Ovary (tissue), 9 donors: ENCODE results near the gene NSMCE1. TPM values are rescaled to one million over a fixed set of nuclear protein-coding genes. Genes with fewer than 3 reads are reported as not detected.

Experiments used
- DNase-seq, 5 donors: peaks; one replicate each; pipeline ENCODE4 v3.0.0-alpha.2; 2019 to 2020
- H3K27ac ChIP-seq, 2 donors: fragments of 200-600 bp; one replicate each; pipeline versions ENCODE4 v1.5.1 to v1.8.0; 2019 to 2022
- H3K27me3 ChIP-seq: fragments of 200-600 bp; one replicate; pipeline ENCODE4 v1.8.0; 2022
- H3K36me3 ChIP-seq: fragments of 200-600 bp; sonication (generic); one replicate; pipeline ENCODE4 v1.5.1; 2019
- H3K4me1 ChIP-seq: one replicate; pipeline ENCODE4 v1.8.1; 2013; ENCODE audit warnings: mild to moderate bottlenecking, moderate library complexity; ENCODE audit not compliant: insufficient read depth
- H3K4me3 ChIP-seq: fragments of 200-600 bp; sonication (generic); one replicate; pipeline ENCODE4 v1.5.1; 2017
- H3K9me3 ChIP-seq, 2 donors: fragments of 200-600 bp in 1 of 2; sonication (generic) in 1 of 2; one replicate each; pipeline versions ENCODE4 v1.5.1 to v1.8.1; 2013 to 2019; ENCODE audit warnings: mild to moderate bottlenecking in 1 of 2, moderate library complexity in 1 of 2
- EP300 ChIP-seq: sonication (generic); formaldehyde crosslinking; IDR thresholded peaks from one replicate; pipeline ENCODE4 v1.6.1; 2017; ENCODE audit warnings: antibody characterized with exemption
- POLR2A ChIP-seq: fragments of 450-650 bp; IDR thresholded peaks from one replicate; pipeline ENCODE4 v1.6.1; 2017; ENCODE audit warnings: antibody characterized with exemption, mild to moderate bottlenecking, moderate library complexity
- WGBS, 3 donors: extraction: QIAGEN DNeasy Blood & Tissue Kit in 1 of 3; methylation state at CpG; one replicate each; pipeline versions ENCODE4 v1.1.5 to v1.1.7; 2013 to 2017; 5-methylcytosine and 5-hydroxymethylcytosine counted together
- intact Hi-C, 4 donors: fragments of 100-400 bp; cut with DNase I; formaldehyde crosslinking; loops; one replicate each; pipeline versions ENCODE4 v1.11.0 to v1.15.1; 2022 to 2023
- polyA plus RNA-seq, 2 donors: library from polyadenylated mRNA; stranded (reverse); fragments of 200-250 nt in 1 of 2; fragments of 350-450 nt in 1 of 2; fragmentation: Illumina TruSeq in 1 of 2; extraction: RNeasy Lipid Tissue Mini Kit (QIAGEN cat#74804) in 1 of 2; gene quantifications; one replicate each; pipeline ENCODE4 v1.2.3, GENCODE V29; 2013 to 2014
- total RNA-seq, 7 donors: library from RNA; depleted of rRNA in 2 of 7; stranded (reverse); fragments of >200 nt in 2 of 7; fragmentation: NEBNext Ultra II Directional in 3 of 7; extraction: Animal tissue kit (Norgen Biotek cat#: 25700) in 3 of 7; gene quantifications; one replicate each; pipeline versions ENCODE4 v1.1.0 to v1.2.4, GENCODE V29; 2016 to 2023
- TF ChIP-seq, protein P1 (sequence below), 3 donors: fragments of 450-650 bp in 2 of 3; fragments of 200-600 bp in 1 of 3; IDR thresholded peaks; one replicate each; pipeline versions ENCODE4 v1.5.1 to v1.8.0; 2016 to 2022; ENCODE audit warnings: antibody characterized with exemption in 3 of 3, mild to moderate bottlenecking in 1 of 3
- donor health status: DM: no; HTN: no; CAD: no; lungs with moderate emphysema.
- donor health status: DM: no; HTN: no; CAD: no.
- donor health status: Bipolar disorder and iron deficiency.
- donor health status: DM: yes; HTN: yes; CAD: no.
- donor health status: DM: no; HTN: no; CAD: no.
- donor health status: DM: yes; HTN: yes; CAD: no.

NSMCE1 gene
- total and polyA plus RNA-seq, 9 donors = 19.8 to 68.4 (median 51.2) TPM

DNA sequence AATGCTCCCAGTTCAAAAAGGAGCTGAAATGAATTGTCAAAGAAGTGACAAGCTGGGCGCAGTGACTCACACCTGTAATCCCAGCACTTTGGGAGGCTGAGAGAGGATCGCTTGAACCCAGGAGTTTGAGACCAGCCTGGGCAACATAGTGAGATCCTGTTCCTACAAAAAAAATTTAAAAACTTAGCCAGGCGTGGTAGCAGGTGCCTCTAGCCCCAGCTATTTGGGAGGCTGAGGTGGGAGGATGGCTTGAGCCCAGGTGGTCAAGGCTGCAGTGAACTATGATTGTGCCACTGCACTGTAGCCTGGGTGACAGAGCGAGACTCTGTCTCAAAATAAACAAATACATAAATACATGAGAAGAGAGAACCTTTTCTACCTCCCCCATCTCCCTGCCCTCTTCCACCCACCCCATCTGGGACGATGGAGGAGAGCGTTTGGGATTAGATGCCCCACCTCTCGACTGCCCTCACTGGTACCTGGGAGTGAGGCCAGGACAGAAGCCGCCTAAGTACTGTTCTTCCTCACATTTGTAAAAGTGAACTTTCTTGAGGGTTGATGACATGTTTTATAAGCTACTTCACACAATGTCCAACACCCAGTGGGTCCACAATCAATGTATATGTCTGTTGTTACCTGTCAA is 47.6 kb upstream of the NSMCE1 start:
- no peak overlapping the region for H3K4me3 ChIP-seq
- intact Hi-C loops = no loop called here
- peaks cover 5% of the 10 kb centered on the region for H3K4me1 ChIP-seq
- H3K9me3 ChIP-seq = no peaks in the 10 kb centered on the region
- H3K27ac ChIP-seq = no peak overlapping the region
- no peaks in the 10 kb centered on the region for H3K27me3 ChIP-seq
- TF ChIP-seq POLR2A (no peak), EP300 (no peak)
- TF ChIP-seq, protein P1, sequence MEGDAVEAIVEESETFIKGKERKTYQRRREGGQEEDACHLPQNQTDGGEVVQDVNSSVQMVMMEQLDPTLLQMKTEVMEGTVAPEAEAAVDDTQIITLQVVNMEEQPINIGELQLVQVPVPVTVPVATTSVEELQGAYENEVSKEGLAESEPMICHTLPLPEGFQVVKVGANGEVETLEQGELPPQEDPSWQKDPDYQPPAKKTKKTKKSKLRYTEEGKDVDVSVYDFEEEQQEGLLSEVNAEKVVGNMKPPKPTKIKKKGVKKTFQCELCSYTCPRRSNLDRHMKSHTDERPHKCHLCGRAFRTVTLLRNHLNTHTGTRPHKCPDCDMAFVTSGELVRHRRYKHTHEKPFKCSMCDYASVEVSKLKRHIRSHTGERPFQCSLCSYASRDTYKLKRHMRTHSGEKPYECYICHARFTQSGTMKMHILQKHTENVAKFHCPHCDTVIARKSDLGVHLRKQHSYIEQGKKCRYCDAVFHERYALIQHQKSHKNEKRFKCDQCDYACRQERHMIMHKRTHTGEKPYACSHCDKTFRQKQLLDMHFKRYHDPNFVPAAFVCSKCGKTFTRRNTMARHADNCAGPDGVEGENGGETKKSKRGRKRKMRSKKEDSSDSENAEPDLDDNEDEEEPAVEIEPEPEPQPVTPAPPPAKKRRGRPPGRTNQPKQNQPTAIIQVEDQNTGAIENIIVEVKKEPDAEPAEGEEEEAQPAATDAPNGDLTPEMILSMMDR (IDR thresholded peaks at IDR 0.05) = no peak
- 72 to 78% (median 77%) methylated on average over 8 of the region's 8 CpGs for WGBS, 3 donors
- DNase-seq = no peak
- H3K36me3 ChIP-seq = no peaks in the 10 kb centered on the region

DNA sequence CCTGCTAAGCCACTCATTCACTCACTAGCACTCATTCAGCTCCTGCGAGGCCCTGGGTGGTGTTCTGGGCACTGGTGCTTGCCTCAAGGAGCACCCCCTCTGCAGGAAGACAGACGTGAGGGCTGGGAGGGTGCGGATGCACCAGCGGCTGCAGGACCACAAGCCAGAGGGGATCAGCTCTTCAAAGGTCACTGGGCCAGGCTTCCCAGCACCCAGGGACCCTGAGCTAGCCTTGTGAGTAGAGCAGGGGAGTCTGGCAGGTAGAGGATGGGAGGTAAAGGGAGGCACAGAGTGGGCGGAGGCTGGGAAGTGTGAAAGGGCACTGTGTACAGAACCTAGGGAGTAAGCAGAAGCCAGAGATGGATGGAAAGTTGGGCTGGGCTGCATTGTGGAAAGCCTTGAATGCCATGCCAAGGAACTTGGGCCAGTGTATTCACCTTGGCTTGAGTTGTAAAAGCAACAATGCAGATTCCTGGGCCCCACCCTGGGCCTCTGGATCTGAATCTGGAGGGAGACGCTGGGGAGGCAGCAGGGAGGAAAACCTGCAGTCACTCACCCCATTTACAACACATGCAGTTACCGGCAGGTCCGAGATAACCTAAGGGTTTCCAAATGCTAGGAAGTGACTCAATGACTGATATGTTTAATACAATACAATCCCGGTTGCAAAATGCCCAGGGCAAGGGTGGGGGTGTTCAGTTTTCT is 46.9 kb upstream of the NSMCE1 start:
- peaks cover 5% of the 10 kb centered on the region for H3K4me1 ChIP-seq
- intact Hi-C loops = no loop called here
- DNase-seq = peak in 1 of 5 donors; percentile 65
- 43 to 53% (median 51%) methylated on average over 9 of the region's 9 CpGs for WGBS, 3 donors
- TF ChIP-seq, protein P1 (IDR thresholded peaks at IDR 0.05) = no peak
- TF ChIP-seq EP300 = peak; percentile 84
- TF ChIP-seq POLR2A = no peak
- peak overlapping the region; percentile 90 for H3K4me3 ChIP-seq
- H3K9me3 ChIP-seq = no peaks in the 10 kb centered on the region
- H3K27ac ChIP-seq = no peak overlapping the region
- H3K36me3 ChIP-seq = no peaks in the 10 kb centered on the region
- H3K27me3 ChIP-seq = no peaks in the 10 kb centered on the region

DNA sequence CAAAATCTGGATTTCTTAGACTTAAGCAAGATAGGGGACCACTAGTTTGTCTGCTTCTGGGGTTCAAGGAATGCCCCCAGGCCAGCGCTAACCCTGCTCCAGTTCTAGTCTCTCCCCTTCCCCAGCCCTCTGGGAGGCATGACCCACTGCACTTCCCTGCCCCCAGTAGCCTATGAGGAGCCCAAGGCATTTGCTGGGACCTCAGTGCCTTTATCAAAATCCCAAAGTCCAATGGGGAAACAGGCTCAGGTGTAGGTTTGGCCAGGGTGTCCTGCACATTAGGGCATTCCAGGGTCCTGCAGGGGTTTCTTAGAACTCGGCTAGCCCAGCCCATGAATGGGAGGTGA is 46.4 kb upstream of the NSMCE1 start:
- DNase-seq = no peak
- peaks cover 5% of the 10 kb centered on the region for H3K4me1 ChIP-seq
- no peaks in the 10 kb centered on the region for H3K36me3 ChIP-seq
- no peaks in the 10 kb centered on the region for H3K9me3 ChIP-seq
- H3K27me3 ChIP-seq = no peaks in the 10 kb centered on the region
- TF ChIP-seq, protein P1 (IDR thresholded peaks at IDR 0.05) = no peak
- TF ChIP-seq POLR2A (no peak), EP300 (no peak)
- intact Hi-C loops = no loop called here
- WGBS, 3 donors = 53 to 95% (median 88%) methylated on average over 2 of the region's 2 CpGs
- peak overlapping the region; percentile 90 for H3K4me3 ChIP-seq
- peak overlapping the region in 1 of 2 donors; percentile 63 for H3K27ac ChIP-seq

GRCh38 chr16:27314161-27314723 is 45.7 kb upstream of the NSMCE1 start:
- TF ChIP-seq, protein P1 (IDR thresholded peaks at IDR 0.05) = no peak
- TF ChIP-seq EP300 = no peak
- no peak for TF ChIP-seq POLR2A
- peak overlapping the region; percentile 90 for H3K4me3 ChIP-seq
- no peaks in the 10 kb centered on the region for H3K9me3 ChIP-seq
- peak in 4 of 5 donors; percentile 31 to 59 (median 48) for DNase-seq
- no peaks in the 10 kb centered on the region for H3K36me3 ChIP-seq
- intact Hi-C loops = no loop called here
- H3K4me1 ChIP-seq = peaks cover 5% of the 10 kb centered on the region
- WGBS, 3 donors = 0 to 1% (median 0%) methylated on average over 39 of the region's 39 CpGs
- H3K27me3 ChIP-seq = no peaks in the 10 kb centered on the region
- H3K27ac ChIP-seq = peak overlapping the region; percentile 63 to 88
